ENCODE results near the gene CDK4. TPM values are rescaled to one million over a fixed set of nuclear protein-coding genes. Genes with fewer than 3 reads are reported as not detected.

Gene CDK4
- total and polyA plus RNA-seq, 2 of the 13 experiments (the other 11 are each of a cell fraction or from before 2014, with no cell fraction given), result 191 to 209 TPM

DNA sequence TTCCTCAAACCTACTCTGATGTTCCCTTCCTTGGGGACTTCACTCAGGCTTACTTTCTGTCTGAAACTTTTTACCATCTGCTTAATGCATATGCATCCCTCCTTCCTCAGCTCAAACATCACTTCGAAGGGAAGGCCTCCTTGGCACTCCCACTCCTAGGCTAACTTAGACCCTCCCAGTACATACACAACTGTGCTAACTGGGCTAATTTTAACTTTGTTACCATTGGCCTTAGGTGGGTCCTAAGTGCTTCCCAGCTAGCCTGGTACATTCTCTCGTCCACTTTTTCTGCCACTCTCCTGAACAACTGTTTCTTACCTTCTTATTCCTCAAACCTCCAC is 24.1 kb upstream of the CDK4 start:
- no peaks in the 10 kb centered on the region for H4K20me1 ChIP-seq (ENCODE audit: insufficient read depth, low read length)
- H3K4me3 ChIP-seq (replicated peaks in 1 of 3; ENCODE audit: insufficient read depth in 1 of 3, low read depth in 2 of 3, low read length in 3 of 3), result no peak overlapping the region
- no peak overlapping the region for H2AFZ ChIP-seq (ENCODE audit: low read length)
- H3K9ac ChIP-seq (ENCODE audit: insufficient read depth, low read depth, low read length), result no peak overlapping the region
- ATAC-seq (no peak), DNase-seq (ENCODE audit: low spot score) (no peak), FAIRE-seq (no peak)
- intact Hi-C loops (cut with micrococcal nuclease; ENCODE audit: unreplicated experiment) (no loop called here), in situ Hi-C loops (cut with HindIII; ENCODE audit: extremely low pct_ligation_motif_present, low pct_unique_long_range_greater_than_20kb) (no loop called here)
- H3K9me3 ChIP-seq (ENCODE audit: low read length), result no peaks in the 10 kb centered on the region
- no TSS peak for BruUV-seq (replicated peaks)
- ChIA-PET CTCF (ENCODE audit: low intra/inter-chr PET ratio, low total read pairs) (no interaction called here), POLR2A (no interaction called here)
- peaks cover 12% of the 10 kb centered on the region for H3K4me1 ChIP-seq (ENCODE audit: insufficient read depth, low read length)
- H3K27ac ChIP-seq (ENCODE audit: extremely low read length, insufficient read depth, low read length), result no peak overlapping the region
- 95% methylated on average over 2 of the region's 2 CpGs for WGBS (ENCODE audit: low lambda C conversion rate)
- TF ChIP-seq, protein P1, sequence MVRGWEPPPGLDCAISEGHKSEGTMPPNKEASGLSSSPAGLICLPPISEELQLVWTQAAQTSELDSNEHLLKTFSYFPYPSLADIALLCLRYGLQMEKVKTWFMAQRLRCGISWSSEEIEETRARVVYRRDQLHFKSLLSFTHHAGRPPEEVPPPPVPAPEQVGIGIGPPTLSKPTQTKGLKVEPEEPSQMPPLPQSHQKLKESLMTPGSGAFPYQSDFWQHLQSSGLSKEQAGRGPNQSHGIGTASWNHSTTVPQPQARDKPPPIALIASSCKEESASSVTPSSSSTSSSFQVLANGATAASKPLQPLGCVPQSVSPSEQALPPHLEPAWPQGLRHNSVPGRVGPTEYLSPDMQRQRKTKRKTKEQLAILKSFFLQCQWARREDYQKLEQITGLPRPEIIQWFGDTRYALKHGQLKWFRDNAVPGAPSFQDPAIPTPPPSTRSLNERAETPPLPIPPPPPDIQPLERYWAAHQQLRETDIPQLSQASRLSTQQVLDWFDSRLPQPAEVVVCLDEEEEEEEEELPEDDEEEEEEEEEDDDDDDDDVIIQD (CRISPR knock-in tag; IDR thresholded peaks at IDR 0.05; ENCODE audit: low read depth), result no peak
- TF ChIP-seq ZSCAN22 (CRISPR knock-in tag; IDR thresholded peaks at IDR 0.05), result no peak
- no peak for TF ChIP-seq ARNT2 (CRISPR knock-in tag; IDR thresholded peaks at IDR 0.05; ENCODE audit: low read depth)
- no peak for TF ChIP-seq FOXC1 (CRISPR knock-in tag; IDR thresholded peaks at IDR 0.05; ENCODE audit: borderline replicate concordance)
- TF ChIP-seq HNRNPUL1 (IDR thresholded peaks at IDR 0.05; ENCODE audit: low read depth, low read length), result no peak
- TF ChIP-seq PATZ1 (CRISPR knock-in tag; IDR thresholded peaks at IDR 0.05), result no peak
- TF ChIP-seq ATF1 (CRISPR knock-in tag; IDR thresholded peaks at IDR 0.05), result no peak
- TF ChIP-seq LCORL (IDR thresholded peaks at IDR 0.05), result no peak
- TF ChIP-seq LCORL (CRISPR knock-in tag; IDR thresholded peaks at IDR 0.05), result no peak
- no peak for TF ChIP-seq ZBTB7A (CRISPR knock-in tag; IDR thresholded peaks at IDR 0.05)
- no peak for TF ChIP-seq MAFF (IDR thresholded peaks at IDR 0.05; ENCODE audit: low read depth, low read length)
- TF ChIP-seq MAF1 (CRISPR knock-in tag; IDR thresholded peaks at IDR 0.05; ENCODE audit: borderline replicate concordance), result no peak
- TF ChIP-seq FOXJ3 (CRISPR knock-in tag; IDR thresholded peaks at IDR 0.05; ENCODE audit: borderline replicate concordance), result no peak
- no peak for TF ChIP-seq TRAFD1 (CRISPR knock-in tag; IDR thresholded peaks at IDR 0.05; ENCODE audit: borderline replicate concordance)
- no peak for TF ChIP-seq MXD4 (CRISPR knock-in tag; IDR thresholded peaks at IDR 0.05)
- TF ChIP-seq WIZ (CRISPR knock-in tag; IDR thresholded peaks at IDR 0.05), result no peak
- TF ChIP-seq TAF15 (IDR thresholded peaks at IDR 0.05; ENCODE audit: low read depth, low read length, poor library complexity, severe bottlenecking), result no peak
- TF ChIP-seq ZNF562 (CRISPR knock-in tag; IDR thresholded peaks at IDR 0.05; ENCODE audit: borderline replicate concordance), result no peak
- TF ChIP-seq NFKBIZ (CRISPR knock-in tag; IDR thresholded peaks at IDR 0.05), result no peak
- TF ChIP-seq ZNF354B (CRISPR knock-in tag; IDR thresholded peaks at IDR 0.05), result no peak
- peaks cover 4 to 7% of the 10 kb centered on the region in 2 experiments; a peak in 4 of 5 replicates for H3K36me3 ChIP-seq (replicated peaks in 1 of 2; ENCODE audit: control insufficient read depth in 1 of 2, insufficient read depth in 2 of 2, low read length in 2 of 2)
- H3K4me2 ChIP-seq (ENCODE audit: low read depth, low read length), result no peak overlapping the region
- H3K27me3 ChIP-seq (ENCODE audit: control insufficient read depth in 1 of 2, insufficient read depth in 2 of 2, low read length in 2 of 2), result no peaks in the 10 kb centered on the region; a peak in 1 of 5 replicates
- peaks cover 7% of the 10 kb centered on the region for H3K79me2 ChIP-seq (ENCODE audit: insufficient read depth, low read length)
